Measurements from ENCODE around the gene UBR4. TPM values are rescaled to one million over a fixed set of nuclear protein-coding genes. Genes with fewer than 3 reads are reported as not detected.

Gene UBR4
- total and polyA plus RNA-seq, 2 experiments from 2014 or later: 140 to 175 TPM

GRCh38 chr1:19153169-19153568 lies 56.9 kb downstream of the UBR4 start:
- no peak overlapping the region for H3K27ac ChIP-seq
- no peak for DNase-seq (ENCODE audit: low spot score)
- H3K9me2 ChIP-seq (replicated peaks; ENCODE audit: insufficient read depth): no peaks in the 10 kb centered on the region
- H3K4me3 ChIP-seq: no peak overlapping the region
- no peaks in the 10 kb centered on the region for H3K9me3 ChIP-seq (ENCODE audit: low read depth)
- no peaks in the 10 kb centered on the region for H3K4me1 ChIP-seq (ENCODE audit: insufficient read depth)
- H2AFZ ChIP-seq: no peak overlapping the region
- no peaks in the 10 kb centered on the region for H3K27me3 ChIP-seq
- H4K20me1 ChIP-seq (ENCODE audit: insufficient read depth, poor library complexity, severe bottlenecking): peaks cover 2% of the 10 kb centered on the region
- peaks cover 4% of the 10 kb centered on the region for H3K36me3 ChIP-seq (replicated peaks; ENCODE audit: insufficient read depth, low read depth)
- no peak for TF ChIP-seq CTCF (IDR thresholded peaks at IDR 0.05; ENCODE audit: poor library complexity)
- TF ChIP-seq EZH2 (IDR thresholded peaks at IDR 0.05; ENCODE audit: borderline replicate concordance): no peak
- no peak for TF ChIP-seq EZH2phosphoT487 (IDR thresholded peaks at IDR 0.05; ENCODE audit: low read depth, severe bottlenecking, unreplicated experiment)
- WGBS (ENCODE audit: low lambda C conversion rate, missing lambda C conversion rate): 95% methylated on average over 7 of the region's 7 CpGs
- H3K79me2 ChIP-seq: no peaks in the 10 kb centered on the region
- no peak overlapping the region for H3K4me2 ChIP-seq

GRCh38 chr1:19151537-19151936 lies 58.5 kb downstream of the UBR4 start:
- H3K27ac ChIP-seq: no peak overlapping the region
- H3K9me3 ChIP-seq (ENCODE audit: low read depth): no peaks in the 10 kb centered on the region
- H2AFZ ChIP-seq: no peak overlapping the region
- H3K4me3 ChIP-seq: no peak overlapping the region
- no peaks in the 10 kb centered on the region for H3K27me3 ChIP-seq
- no peak for DNase-seq (ENCODE audit: low spot score)
- H3K36me3 ChIP-seq (replicated peaks; ENCODE audit: insufficient read depth, low read depth): peaks cover 3% of the 10 kb centered on the region
- H3K4me2 ChIP-seq: no peak overlapping the region
- H3K4me1 ChIP-seq (ENCODE audit: insufficient read depth): no peaks in the 10 kb centered on the region
- TF ChIP-seq EZH2phosphoT487 (IDR thresholded peaks at IDR 0.05; ENCODE audit: low read depth, severe bottlenecking, unreplicated experiment) (no peak), EZH2 (IDR thresholded peaks at IDR 0.05; ENCODE audit: borderline replicate concordance) (no peak), CTCF (IDR thresholded peaks at IDR 0.05; ENCODE audit: poor library complexity) (no peak)
- H4K20me1 ChIP-seq (ENCODE audit: insufficient read depth, poor library complexity, severe bottlenecking): peaks cover 2% of the 10 kb centered on the region
- no peaks in the 10 kb centered on the region for H3K9me2 ChIP-seq (replicated peaks; ENCODE audit: insufficient read depth)
- whole genome bisulfite sequencing (ENCODE audit: low lambda C conversion rate, missing lambda C conversion rate): 92% methylated on average over 9 of the region's 9 CpGs
- no peaks in the 10 kb centered on the region for H3K79me2 ChIP-seq

- 100% methylated on average over 3 of the region's 3 CpGs for WGBS (ENCODE audit: low lambda C conversion rate, missing lambda C conversion rate)
- Histone ChIP-seq H3K27me3 (no peaks in the 10 kb centered on the region), H3K79me2 (no peaks in the 10 kb centered on the region), H4K20me1 (ENCODE audit: insufficient read depth, poor library complexity, severe bottlenecking) (peaks cover 2% of the 10 kb centered on the region), H3K4me1 (ENCODE audit: insufficient read depth) (no peaks in the 10 kb centered on the region), H3K27ac (no peak overlapping the region), H3K4me3 (no peak overlapping the region), H2AFZ (no peak overlapping the region), H3K4me2 (no peak overlapping the region), H3K9me3 (ENCODE audit: low read depth) (no peaks in the 10 kb centered on the region), H3K36me3 (replicated peaks; ENCODE audit: insufficient read depth, low read depth) (peaks cover 7% of the 10 kb centered on the region), H3K9me2 (replicated peaks; ENCODE audit: insufficient read depth) (no peaks in the 10 kb centered on the region)
- no peak for DNase-seq (ENCODE audit: low spot score)
- no peak for TF ChIP-seq EZH2phosphoT487 (IDR thresholded peaks at IDR 0.05; ENCODE audit: low read depth, severe bottlenecking, unreplicated experiment)
- no peak for TF ChIP-seq CTCF (IDR thresholded peaks at IDR 0.05; ENCODE audit: poor library complexity)
- TF ChIP-seq EZH2 (IDR thresholded peaks at IDR 0.05; ENCODE audit: borderline replicate concordance): no peak
Measured at GRCh38 chr1:19149736-19150135, 60.3 kb downstream of the UBR4 start.

GRCh38 chr1:19140465-19140864 lies 69.6 kb downstream of the UBR4 start:
- Histone ChIP-seq H3K27me3 (no peaks in the 10 kb centered on the region), H4K20me1 (ENCODE audit: insufficient read depth, poor library complexity, severe bottlenecking) (no peaks in the 10 kb centered on the region), H3K4me3 (no peak overlapping the region), H3K9me2 (replicated peaks; ENCODE audit: insufficient read depth) (no peaks in the 10 kb centered on the region), H3K9me3 (ENCODE audit: low read depth) (no peaks in the 10 kb centered on the region), H3K36me3 (replicated peaks; ENCODE audit: insufficient read depth, low read depth) (peaks cover 14% of the 10 kb centered on the region), H3K4me1 (ENCODE audit: insufficient read depth) (peaks cover 13% of the 10 kb centered on the region), H2AFZ (no peak overlapping the region), H3K27ac (no peak overlapping the region), H3K79me2 (peaks cover 19% of the 10 kb centered on the region), H3K4me2 (no peak overlapping the region)
- TF ChIP-seq EZH2phosphoT487 (IDR thresholded peaks at IDR 0.05; ENCODE audit: low read depth, severe bottlenecking, unreplicated experiment) (no peak), CTCF (IDR thresholded peaks at IDR 0.05; ENCODE audit: poor library complexity) (no peak), EZH2 (IDR thresholded peaks at IDR 0.05; ENCODE audit: borderline replicate concordance) (no peak)
- WGBS (ENCODE audit: low lambda C conversion rate, missing lambda C conversion rate): 87% methylated on average over 12 of the region's 12 CpGs
- DNase-seq (ENCODE audit: low spot score): no peak
